LoVo (cell line): ENCODE data around the gene AIFM3.
"Not testable (repeated sequence)": the region's sequence is repeated elsewhere in the genome, so short reads cannot be mapped to it uniquely, and the experiment has no call there.

Source experiments
- DNase-seq: peaks from one replicate; pipeline ENCODE4 v3.0.0-alpha.2; 2016; ENCODE audit warnings: low spot score

The AIFM3 gene

DNA sequence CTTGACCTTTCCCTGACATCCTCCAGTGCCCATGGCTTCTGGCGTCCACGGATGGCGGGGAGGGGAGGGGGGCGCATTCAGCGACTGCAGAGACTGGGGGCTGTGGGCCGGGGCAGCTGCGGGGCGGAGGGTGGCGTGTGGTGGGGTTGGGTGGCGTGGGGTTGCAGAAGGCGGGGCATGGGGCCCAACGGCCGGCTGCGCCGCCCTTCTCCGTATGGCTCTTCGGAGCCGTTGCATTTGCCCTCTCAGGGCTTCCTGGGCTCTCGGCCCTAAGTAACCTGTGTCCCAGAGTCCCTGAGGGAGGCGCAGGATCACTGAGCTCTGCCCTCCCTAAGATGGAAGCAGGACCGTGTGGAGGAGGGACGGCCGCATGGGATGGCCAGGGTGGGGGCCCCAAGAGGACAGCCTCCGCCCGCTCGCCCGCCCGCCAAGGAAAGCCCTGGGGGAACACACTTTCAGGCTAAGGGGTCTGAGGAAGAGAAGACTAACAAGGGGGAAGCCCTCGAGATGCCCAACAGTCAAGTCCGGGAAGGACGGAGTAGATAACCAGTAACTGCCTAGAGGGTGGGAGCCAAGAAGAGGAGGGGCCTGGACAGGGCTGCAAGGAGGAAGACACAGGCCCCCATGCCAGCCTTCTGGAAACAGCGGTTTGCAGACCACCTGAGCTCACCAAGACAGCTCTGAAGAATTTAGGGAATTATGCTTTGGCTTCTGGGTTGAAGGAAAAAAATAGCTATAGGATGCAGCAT, 9.2 kb upstream of the AIFM3 start:
- no peak for DNase-seq

DNA sequence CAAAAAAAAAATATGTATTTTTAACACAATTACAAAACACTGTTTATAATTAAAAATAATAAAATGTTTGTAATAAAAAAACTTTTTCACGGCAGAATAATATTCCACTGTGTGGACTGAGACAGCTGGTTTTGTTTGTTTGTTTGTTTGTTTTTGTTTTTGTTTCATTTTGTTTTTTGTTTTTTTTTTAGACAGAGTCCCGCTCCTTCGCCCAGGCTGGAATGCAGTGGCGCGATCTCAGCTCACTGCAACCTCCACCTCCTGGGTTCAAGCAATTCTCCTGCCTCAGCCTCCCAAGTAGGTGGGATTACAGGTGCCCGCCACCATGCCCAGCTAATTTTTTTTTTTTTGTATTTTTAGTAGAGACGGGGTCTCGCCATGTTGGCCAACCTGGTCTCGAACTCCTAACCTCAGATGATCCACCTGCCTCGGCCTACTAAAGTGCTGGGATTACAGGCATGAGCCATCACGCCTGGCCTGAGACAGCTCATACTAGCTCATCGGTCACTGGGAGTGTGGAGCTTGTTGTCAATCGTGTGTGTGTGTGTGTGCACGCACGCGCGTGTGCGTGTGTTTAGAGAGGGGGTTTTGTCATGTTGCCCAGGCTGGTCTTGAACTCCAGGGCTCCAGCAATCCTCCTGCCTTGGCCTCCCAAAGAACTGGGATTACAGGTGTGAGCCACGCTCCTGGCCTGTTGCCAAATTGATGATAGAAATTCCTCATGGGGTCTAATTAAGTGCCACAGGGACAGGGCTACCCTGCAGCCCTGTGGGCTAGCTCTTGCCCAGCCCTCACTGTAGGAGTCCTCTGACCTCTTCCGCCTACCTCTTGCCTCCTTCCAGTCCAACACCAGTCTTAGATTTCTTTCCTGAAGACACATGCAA, 7.2 kb upstream of the AIFM3 start:
- DNase-seq, result no peak

DNA sequence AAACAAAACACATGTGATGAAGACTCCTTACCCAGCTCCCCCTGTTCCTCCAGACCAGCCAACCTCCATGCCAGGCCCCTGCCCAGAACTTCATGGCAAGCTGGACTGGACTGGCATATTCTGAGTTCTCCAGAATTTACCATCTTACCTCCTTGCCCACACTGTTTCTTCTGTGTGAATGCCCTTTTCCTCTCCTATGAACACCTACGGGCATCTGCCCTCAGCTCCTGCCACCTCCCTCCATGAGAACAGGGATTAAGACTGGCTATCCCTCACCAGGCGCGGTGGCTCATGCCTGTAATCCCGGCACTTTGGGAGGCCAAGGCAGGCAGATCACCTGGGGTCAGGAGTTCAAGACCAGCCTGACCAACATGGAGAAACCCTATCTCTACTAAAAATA, 6.4 kb upstream of the AIFM3 start:
- DNase-seq, result no peak

DNA sequence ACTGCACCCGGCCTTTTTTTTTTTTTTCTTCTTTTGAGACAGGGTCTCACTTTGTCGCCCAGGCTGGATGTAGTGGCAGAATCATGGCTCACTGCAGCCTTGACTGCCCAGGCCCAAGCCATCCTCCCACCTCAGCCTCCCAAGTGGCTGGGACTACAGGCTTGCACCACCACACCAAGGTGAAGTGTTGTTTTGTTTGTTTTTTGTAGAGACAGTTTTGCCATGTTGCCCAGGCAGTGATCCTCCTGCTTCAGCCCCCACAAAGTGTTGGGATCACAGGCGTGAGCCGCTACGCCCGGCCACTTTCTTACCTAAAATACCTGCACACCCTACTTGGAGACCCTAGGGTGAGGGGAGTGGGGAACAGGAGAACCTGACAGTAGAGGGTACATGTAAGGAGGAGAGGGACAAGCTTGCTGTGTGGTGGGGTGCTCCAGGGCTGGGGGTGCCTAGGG, 4.5 kb upstream of the AIFM3 start:
- DNase-seq, result no peak

DNA sequence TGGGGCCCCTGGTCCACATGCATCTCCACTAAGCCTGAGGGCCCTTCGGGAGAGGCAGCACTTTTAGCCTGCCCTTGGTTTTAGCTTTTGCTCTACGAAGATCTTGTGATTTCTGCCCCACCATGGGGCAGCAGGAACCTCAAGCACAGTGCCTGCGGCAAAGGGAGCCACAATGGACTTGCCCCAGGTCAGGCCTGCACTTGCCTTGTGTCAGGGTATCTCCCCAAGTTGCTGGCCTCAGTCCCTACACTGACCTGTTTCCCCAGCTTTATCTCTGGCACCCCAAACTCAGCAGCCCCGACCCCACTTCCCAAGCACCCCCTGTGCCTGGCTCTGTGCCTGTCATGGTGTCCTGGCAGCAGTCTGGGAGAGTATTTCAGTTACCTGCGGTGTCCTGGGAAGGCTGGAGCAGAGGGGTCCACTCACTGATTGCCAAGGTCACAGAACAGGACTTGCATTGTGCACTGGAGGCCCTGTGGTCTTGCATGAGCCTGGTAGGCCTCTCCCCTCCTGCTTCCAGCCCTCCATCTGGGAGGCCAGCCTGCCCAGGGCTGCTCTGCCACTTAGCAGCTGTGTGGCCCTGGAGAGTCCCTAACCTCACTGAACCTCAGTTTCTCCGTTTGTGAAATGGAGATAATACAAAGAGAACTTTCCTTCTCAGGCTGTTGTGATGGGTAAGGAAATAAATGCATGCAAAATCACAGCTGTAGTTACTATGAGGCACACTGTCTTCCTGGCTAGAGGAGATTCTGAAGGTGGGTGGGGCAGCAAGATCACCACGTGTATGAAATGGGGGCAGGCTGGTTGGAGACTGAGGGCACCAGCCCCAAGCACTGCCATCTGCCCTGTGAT, 3.6 kb upstream of the AIFM3 start:
- no peak for DNase-seq

DNA sequence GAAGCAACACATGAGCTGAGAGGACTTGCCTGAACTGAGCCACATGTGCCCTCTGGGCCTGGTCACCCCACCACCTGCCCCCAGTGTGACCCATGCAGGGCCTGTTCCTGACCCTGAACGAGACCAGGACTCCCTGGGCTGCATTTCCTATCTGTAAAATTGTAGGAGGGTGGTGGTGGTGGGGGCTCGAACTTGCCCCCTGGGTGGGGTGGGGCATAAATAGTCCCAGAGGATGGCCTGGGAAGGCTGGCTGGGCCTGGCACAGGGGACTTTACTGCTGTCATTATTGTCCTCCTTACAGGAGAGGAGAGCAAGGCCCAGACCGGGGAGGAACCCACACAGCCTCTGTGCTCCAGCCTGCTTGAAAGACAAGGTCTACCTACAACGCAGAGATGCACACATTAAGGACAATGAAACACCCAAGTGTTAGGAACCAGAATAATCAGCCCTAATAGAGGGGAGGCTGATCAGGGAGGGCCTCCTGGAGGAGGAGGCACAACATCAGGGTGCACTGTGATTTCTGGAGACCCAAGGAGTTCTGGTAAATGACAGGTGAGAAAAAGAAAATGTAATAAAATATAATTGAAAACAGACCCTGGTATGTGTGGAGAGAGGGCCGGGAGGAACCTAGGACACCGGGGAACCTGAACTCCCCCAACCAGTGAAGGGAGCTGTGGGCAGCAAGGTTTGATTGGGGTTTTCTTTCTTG, 2.8 kb upstream of the AIFM3 start:
- no peak for DNase-seq

DNA sequence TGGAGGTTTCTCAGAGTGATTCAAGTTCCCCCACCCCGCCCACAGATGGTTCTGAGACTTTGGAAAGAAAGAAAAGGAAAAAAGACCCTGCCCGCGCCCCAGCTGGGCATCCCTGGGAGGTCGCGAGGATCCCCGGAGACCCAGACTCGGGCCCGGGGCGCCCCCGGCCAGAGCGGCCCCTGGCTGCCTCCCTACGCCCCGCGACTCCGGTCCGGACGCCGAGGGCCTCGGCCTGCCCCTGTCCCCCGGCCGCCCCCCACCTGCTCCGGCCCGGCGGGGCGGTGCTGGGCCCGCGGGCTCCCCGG, 2.3 kb upstream of the AIFM3 start:
- no peak for DNase-seq

DNA sequence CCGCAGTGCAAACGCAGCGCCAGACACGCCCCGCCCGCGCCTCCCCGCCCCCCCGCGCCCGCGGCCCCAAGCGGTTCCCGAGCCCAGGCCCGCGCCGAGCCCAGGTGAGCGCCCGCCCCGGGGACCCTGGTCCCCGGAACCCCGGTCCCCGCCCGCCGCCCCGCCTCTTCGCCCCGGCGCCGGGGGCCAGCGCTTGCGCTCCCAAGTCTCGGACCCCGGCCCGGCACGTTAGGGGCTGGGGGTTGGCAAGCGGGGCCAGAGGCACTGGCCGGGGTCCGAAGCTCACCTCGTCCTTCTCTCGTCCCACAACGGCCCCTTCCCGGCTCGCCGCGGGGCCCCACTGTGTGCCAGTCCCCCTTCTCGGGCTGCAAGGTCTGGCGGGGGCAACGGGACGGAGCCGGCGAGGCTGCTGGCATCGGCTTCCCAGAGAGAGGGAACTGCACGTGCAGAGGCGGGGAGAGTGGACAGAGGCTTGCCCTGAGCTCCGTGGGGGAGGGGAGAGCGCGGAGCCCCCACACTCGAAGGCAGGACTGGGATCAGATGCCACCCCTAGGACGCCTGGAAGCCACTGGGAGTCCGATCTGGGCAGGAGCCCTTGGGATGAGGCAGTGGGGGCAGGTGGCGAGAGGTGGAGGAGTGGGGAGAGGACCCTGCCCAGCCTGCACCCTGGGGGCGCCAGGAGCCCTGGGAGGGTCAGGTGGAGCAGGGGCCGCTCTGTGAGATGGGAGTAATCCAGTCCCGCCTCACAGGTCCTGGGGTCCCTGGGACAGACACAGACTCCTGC, 1.8 kb upstream of the AIFM3 start:
- no peak for DNase-seq

DNA sequence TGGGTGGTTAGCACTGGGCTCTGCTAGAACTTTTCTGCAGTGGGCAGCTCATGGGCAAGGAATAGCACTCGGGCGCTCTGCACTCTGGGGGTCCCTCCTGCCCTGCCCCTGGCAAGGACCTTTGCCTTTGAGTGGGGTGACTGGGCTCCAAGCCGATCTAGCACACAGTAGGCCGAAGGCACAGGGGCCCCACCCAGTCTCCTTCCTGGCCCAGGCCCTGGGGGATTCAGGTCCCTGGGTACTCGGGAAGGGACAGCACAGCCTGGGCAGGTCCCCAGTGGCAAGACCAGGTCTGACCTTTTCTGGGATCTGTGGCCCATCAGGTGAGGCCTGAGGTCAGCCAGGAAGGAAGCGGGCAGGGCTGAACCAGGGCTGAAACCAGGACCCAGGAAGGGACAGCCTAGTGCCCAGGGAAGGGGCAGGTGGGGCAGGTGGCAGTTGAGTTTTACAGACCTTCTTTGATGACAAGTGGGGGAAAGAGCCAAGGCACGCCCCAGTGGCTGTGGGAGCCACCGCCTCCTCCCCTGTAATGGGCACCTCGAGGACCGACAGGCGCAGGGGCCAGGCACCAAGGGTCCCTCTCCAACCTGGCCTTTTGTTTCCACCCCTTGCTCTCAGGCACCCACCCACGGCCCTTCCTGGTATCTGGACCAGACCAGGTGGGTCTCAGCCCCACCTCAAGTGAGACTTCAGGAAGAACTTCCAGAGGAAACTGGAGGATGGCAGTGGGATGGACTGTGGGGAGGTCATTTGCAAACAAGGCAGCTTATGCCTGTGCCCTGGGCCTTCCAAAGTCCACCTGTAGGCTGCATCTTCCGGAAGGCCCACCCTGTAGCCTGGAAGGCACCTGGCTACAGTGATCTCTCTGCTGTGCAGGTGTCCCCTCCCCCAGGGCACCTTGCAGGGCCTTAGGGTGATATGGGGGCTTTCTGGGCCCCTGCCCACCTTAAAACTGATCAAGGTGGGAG, 883 bp upstream of the AIFM3 start:
- no peak for DNase-seq

DNA sequence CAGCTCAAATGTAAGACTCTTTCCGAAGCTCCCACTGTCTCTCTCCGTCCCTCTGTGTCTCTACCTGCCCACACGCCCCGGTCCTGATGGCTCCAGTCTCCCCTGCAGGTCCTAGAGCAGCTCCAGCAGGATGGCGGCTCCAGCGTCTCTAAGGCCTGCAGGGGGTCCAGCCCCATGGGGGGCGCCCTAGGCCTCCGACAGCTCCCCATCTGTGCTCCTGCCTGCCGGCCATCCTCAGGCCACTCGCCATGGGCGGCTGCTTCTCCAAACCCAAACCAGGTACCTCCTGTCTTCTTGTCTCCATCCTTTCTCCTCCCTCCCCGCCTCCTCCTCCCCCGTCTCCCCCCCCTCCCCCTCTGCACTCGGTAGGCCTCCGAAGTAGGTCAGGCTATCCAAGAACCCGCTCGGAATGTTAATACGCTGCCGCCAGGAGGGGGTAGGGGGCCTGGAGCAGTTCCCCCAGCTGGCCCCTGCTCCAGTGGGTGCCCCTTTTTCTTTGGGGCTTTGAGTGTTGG, 699 bp downstream of the AIFM3 start:
- no peak for DNase-seq

DNA sequence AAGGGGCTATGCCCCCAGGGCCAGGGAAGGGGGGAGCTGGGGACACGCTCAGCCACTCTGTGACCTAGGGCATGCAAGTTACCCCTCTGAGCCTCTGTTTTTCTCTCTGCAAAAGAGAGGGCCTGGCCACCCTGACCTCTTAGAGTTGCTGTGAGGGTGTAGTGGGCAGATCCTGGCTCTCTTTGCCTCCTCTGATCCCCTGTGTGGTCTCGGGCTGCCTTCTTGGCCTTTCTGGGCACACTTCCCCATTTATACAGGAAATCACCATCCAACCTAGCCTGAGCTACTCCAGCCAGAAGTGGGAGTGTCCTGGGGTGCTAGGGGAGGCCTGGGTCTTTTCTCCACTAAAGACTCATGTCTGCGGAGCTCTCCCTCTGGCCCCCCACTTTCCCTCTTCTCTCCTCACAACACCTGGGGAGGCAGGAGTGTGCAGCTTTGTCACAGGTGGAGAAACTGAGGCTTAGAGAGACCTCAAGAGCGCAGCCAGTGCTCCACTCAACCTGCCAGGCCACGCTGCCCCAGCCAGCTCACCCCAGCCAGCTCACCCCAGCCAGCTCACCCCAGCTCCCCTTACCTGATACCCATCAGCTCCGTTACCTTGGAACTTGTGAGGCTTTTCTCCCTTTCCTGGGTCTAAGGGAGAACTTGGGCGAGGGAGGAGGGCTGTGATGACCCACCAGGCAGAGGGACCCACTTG, 1.4 kb downstream of the AIFM3 start:
- DNase-seq, result no peak

DNA sequence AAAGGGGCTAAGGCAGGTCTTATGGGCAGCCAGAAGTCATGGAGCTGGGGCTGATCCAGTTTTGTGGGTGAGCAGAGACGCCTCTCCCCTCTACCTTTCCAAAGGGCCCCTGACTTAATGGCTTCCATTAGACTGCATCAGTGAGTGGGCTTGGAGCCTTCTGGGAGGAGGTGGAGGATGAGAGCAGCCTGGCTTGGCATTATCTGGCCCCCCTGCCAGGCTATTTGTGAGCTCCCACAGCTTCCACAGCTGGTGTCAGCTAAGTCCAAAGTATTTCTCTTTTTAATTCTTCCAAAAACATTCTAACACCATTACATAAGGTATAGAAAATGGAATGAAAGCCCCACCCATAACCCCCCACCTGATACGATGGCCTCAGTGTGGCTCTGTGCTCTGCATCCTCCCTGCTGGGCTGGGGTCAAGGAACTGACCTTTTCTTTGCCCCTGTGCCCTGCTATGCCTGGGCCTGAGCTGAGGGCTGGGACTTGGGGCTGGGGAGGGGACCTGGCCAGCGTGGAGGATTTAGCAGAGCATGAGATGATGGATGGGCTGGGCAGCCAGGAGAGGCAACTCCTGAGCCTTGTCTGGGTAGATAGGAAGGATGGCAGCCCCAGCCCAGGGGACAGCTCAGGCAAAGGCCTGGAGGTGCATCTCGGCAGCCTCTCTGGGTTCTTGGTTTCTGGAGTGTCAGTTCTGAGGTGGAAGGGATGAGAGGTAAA, 4.0 kb downstream of the AIFM3 start:
- no peak for DNase-seq

DNA sequence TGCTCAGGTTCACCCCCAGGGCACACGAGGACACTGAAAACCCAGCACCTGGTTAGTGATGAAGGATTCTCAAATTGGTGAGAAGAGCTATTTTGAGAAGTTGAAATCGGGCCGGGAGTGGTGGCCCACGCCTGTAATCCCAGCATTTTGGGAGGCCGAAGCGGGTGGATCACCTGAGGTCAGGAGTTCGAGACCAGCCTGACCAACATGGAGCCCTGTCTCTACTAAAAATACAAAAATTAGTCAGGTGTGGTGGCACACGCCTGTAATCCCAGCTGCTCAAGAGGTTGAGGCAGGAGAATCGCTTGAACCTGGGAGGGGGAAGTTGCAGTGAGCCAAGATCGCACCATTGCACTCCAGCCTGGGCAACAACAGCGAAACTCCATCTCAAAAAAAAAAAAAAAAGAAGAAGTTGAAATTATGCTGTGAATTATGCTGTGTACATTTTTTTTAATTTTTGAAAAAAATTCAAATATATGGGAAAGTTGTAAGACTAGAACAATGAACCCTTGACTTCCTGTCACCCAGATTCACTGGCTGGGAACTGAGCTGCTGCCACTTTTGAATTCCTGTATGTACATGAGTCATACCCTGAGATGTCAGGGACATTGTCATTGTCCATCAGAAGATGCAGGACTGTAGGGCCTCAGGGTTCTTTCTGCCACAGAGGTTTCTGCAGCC, 5.1 kb downstream of the AIFM3 start:
- not testable (repeated sequence) for DNase-seq

DNA sequence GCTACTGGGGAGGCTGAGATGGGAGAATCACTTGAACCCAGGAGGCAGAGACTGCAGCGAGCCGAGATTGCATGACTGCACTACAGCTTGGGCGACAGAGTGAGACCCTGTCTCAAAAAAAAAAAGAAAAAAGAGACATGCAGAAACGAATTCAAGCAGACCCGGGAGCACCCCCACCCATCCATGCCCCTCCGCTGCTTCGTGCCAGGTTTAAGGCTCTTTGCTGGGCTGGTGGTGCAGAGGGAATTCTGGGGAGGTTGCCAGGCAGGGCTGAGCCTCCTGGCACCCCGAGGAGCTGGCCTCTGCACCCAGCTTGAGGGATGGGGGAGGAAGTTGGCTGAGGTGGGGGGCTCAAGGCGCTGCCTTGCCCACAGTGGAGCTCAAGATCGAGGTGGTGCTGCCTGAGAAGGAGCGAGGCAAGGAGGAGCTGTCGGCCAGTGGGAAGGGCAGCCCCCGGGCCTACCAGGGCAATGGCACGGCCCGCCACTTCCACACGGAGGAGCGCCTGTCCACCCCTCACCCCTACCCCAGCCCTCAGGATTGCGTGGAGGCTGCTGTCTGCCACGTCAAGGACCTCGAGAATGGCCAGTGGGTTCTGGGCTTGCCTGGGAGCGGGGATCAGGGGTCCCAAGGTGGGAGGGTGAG, 6.0 kb downstream of the AIFM3 start:
- no peak for DNase-seq

DNA sequence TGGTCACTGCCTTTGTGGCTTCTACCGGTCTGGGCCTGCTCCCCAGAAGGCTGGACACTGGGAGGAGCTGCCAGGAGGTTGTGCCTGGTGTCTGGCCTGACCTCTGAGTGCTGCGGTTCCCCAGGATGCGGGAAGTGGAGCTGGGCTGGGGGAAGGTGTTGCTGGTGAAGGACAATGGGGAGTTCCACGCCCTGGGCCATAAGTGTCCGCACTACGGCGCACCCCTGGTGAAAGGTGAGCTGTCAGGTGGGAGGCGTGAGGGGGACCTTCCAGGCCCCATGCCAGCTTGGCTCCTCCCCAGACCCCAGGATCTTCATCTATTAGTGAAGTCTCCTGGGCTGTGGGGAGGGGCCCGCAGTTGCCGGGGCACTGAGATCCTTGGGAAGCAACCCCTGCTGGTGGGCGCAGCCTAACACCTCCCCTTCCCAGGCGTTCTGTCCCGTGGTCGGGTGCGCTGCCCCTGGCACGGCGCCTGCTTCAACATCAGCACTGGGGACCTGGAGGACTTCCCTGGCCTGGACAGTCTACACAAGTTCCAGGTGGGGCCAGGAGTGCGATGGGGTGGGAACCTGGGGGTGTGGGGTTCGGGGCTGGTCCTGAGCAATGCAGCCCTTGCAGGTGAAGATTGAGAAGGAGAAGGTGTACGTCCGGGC, 6.7 kb downstream of the AIFM3 start:
- no peak for DNase-seq

DNA sequence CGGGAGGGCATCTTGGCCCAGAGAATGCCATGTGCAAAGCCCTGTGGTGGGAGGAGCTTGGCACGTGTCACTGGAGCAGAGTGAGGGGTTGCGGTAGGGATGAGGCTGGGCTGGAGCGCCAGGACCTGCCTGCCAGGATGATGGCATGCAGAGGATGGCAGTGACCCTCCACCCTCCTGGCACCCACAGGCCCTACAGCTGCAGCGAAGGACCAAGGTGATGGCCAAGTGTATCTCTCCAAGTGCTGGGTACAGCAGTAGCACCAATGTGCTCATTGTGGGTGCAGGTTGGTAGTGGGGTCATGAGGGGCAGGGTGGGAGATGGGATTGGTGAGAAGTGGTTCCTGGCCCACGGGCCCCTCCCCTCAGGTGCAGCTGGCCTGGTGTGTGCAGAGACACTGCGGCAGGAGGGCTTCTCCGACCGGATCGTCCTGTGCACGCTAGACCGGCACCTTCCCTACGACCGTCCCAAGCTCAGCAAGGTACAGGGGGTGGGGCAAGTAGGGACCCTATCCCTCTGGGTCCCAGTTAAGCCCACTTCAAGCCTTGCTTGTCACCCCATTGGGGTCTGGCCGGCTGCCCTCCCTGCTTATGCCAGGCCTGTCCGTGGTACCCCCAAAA, 7.4 kb downstream of the AIFM3 start:
- no peak for DNase-seq
